Esophagus (tissue), 2 donors: ENCODE results near the gene FPGS. TPM values are rescaled to one million over a fixed set of nuclear protein-coding genes. Genes with fewer than 3 reads are reported as not detected.

Experiments
- H3K27ac ChIP-seq, 2 donors: one replicate each; pipeline ENCODE4 v1.5.1; 2013; ENCODE audit warnings: low read depth in 2 of 2, mild to moderate bottlenecking in 2 of 2, inconsistent platforms in 1 of 2, low read length in 1 of 2, moderate library complexity in 1 of 2
- H3K27me3 ChIP-seq, 2 donors: one replicate each; pipeline ENCODE4 v1.6.1; 2013; ENCODE audit warnings: low read length in 2 of 2, control low read depth in 1 of 2, mild to moderate bottlenecking in 1 of 2; ENCODE audit not compliant: insufficient read depth in 2 of 2, control insufficient read depth in 1 of 2
- H3K36me3 ChIP-seq, 2 donors: one replicate each; pipeline ENCODE4 v1.6.1; 2013; ENCODE audit warnings: low read length in 1 of 2; ENCODE audit not compliant: control insufficient read depth in 2 of 2, insufficient read depth in 2 of 2
- H3K4me1 ChIP-seq, 2 donors: one replicate each; pipeline ENCODE4 v1.6.1; 2013; ENCODE audit warnings: low read length in 1 of 2; ENCODE audit not compliant: control insufficient read depth in 2 of 2, insufficient read depth in 2 of 2
- H3K4me3 ChIP-seq, 2 donors: one replicate each; pipeline ENCODE4 v1.5.1; 2013; ENCODE audit warnings: low read length in 2 of 2, mild to moderate bottlenecking in 2 of 2, low read depth in 1 of 2, moderate library complexity in 1 of 2
- H3K9me3 ChIP-seq, 2 donors: one replicate each; pipeline ENCODE4 v1.6.1; 2013; ENCODE audit warnings: mild to moderate bottlenecking in 2 of 2, low read depth in 1 of 2, low read length in 1 of 2, moderate library complexity in 1 of 2; ENCODE audit not compliant: control insufficient read depth in 2 of 2, insufficient read depth in 1 of 2
- WGBS, 2 donors: extraction: QIAGEN DNeasy Blood & Tissue Kit; methylation state at CpG; one replicate each; pipeline ENCODE4 v1.1.7; 2013; 5-methylcytosine and 5-hydroxymethylcytosine counted together
- polyA plus RNA-seq, 2 donors: library from polyadenylated mRNA; stranded (reverse); fragments of 200-250 nt; gene quantifications; one replicate each; pipeline ENCODE4 v1.2.3, GENCODE V29; 2013
- donor health status: healthy with polysubstance abuse.
- donor health status: Bipolar disorder and iron deficiency.

The FPGS gene
- polyA plus RNA-seq, 2 donors, result 28.7 to 31.5 TPM

- Histone ChIP-seq H3K4me3 (no peak overlapping the region), H3K36me3 (peaks cover 7 to 10% of the 10 kb centered on the region in 2 donors), H3K4me1 (peaks cover 0 to 13% of the 10 kb centered on the region in 2 donors), H3K27ac (peak overlapping the region; percentile 36 to 70), H3K9me3 (no peaks in the 10 kb centered on the region), H3K27me3 (no peaks in the 10 kb centered on the region)
- 62 to 63% methylated on average over 14 of the region's 14 CpGs for WGBS, 2 donors
Measured at GRCh38 chr9:127794001-127794791, 8.5 kb upstream of the FPGS start.

GRCh38 chr9:127796225-127796813, 6.4 kb upstream of the FPGS start:
- Histone ChIP-seq H3K4me1 (peaks cover 0 to 13% of the 10 kb centered on the region in 2 donors), H3K27ac (peak overlapping the region in 1 of 2 donors; percentile 22), H3K4me3 (no peak overlapping the region), H3K9me3 (no peaks in the 10 kb centered on the region), H3K36me3 (no peaks in the 10 kb centered on the region), H3K27me3 (no peaks in the 10 kb centered on the region)
- WGBS, 2 donors, result 43 to 47% methylated on average over 8 of the region's 8 CpGs

- H3K4me1 ChIP-seq, result peaks cover 0 to 13% of the 10 kb centered on the region in 2 donors
- H3K27me3 ChIP-seq, result no peaks in the 10 kb centered on the region
- H3K27ac ChIP-seq, result peak overlapping the region in 1 of 2 donors; percentile 28
- WGBS, 2 donors, result 31 to 41% methylated on average over 11 of the region's 11 CpGs
- no peaks in the 10 kb centered on the region for H3K9me3 ChIP-seq
- H3K36me3 ChIP-seq, result no peaks in the 10 kb centered on the region
- no peak overlapping the region for H3K4me3 ChIP-seq
Measured at GRCh38 chr9:127796852-127797370, 5.8 kb upstream of the FPGS start.

DNA sequence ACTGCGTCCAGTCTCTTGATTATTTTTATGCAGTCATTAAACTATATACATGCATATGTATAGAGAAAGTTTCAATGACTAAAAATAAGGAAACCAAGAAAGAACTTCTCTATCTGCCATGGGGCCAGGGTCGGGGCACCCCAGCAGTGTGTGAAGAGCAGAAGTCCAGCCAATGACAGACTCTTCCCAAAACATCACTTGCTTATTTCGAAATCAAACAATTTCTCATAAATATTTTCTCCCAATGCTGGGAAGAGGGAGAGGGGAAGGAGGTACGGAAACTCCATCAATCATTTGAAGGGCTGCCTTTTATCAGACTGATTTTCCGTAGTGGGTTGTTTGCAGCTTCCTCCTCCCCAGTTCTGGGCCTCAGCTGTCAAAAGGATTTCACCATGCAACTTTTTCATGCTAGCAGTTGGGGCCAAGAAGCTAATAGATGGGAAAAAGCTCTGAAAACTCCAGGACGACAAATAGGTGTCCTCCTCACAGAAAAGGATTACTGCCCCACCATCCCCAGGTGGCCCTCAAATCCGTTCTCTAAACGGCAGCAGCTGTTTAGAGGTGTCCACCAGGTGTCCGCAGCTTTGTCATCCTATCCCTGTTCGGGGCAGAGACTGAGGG, 617 bp upstream of the FPGS start:
- Histone ChIP-seq H3K4me3 (peak overlapping the region; percentile 22 to 83), H3K27ac (peak overlapping the region; percentile 82 to 95)
- WGBS, 2 donors, result 19 to 26% methylated on average over 10 of the region's 10 CpGs

GRCh38 chr9:127803507-127804352, 1.0 kb downstream of the FPGS start:
- Histone ChIP-seq H3K4me1 (peaks cover 7 to 12% of the 10 kb centered on the region in 2 donors), H3K27me3 (no peaks in the 10 kb centered on the region), H3K9me3 (no peaks in the 10 kb centered on the region), H3K4me3 (peak overlapping the region; percentile 75 to 83), H3K36me3 (peaks cover 2 to 22% of the 10 kb centered on the region in 2 donors), H3K27ac (peak overlapping the region; percentile 92 to 97)
- WGBS, 2 donors, result 33 to 39% methylated on average over 17 to 18 of the region's 18 CpGs

More for the DNA sequence above, 617 bp upstream of the FPGS start:
- Histone ChIP-seq H3K36me3 (peaks cover 2 to 8% of the 10 kb centered on the region in 2 donors), H3K9me3 (no peaks in the 10 kb centered on the region), H3K27me3 (no peaks in the 10 kb centered on the region), H3K4me1 (peaks cover 7 to 12% of the 10 kb centered on the region in 2 donors)

DNA sequence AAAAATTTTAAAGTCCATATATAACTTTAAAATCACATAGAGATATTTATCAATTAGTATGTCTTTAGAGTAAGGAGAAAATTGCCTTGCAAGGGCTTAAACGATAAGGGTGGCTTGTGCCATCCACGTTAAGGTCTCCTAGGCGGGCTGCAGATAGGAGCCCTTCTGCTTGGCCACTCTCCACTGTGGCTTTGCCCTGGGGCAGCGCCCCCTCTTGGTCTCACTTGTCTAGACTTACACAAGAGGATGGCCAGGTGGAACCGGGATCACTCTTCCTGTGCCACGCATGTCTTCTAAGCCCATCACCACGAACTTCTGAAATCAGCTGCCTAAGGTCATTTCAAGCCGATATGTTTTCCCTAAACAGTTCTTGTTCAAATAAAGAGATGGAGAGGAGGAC, 2.9 kb downstream of the FPGS start:
- H3K9me3 ChIP-seq, result no peaks in the 10 kb centered on the region
- H3K27ac ChIP-seq, result no peak overlapping the region
- no peaks in the 10 kb centered on the region for H3K27me3 ChIP-seq
- H3K4me3 ChIP-seq, result no peak overlapping the region
- WGBS, 2 donors, result 78 to 80% methylated on average over 8 of the region's 8 CpGs
- H3K4me1 ChIP-seq, result peaks cover 11 to 22% of the 10 kb centered on the region in 2 donors
- peaks cover 2 to 29% of the 10 kb centered on the region in 2 donors for H3K36me3 ChIP-seq

GRCh38 chr9:127806871-127807270, 4.2 kb downstream of the FPGS start:
- Histone ChIP-seq H3K4me3 (no peak overlapping the region), H3K9me3 (no peaks in the 10 kb centered on the region), H3K27me3 (no peaks in the 10 kb centered on the region), H3K36me3 (peaks cover 2 to 29% of the 10 kb centered on the region in 2 donors), H3K27ac (no peak overlapping the region), H3K4me1 (peaks cover 11 to 25% of the 10 kb centered on the region in 2 donors)
- 95% methylated on average over 14 of the region's 14 CpGs for WGBS, 2 donors

DNA sequence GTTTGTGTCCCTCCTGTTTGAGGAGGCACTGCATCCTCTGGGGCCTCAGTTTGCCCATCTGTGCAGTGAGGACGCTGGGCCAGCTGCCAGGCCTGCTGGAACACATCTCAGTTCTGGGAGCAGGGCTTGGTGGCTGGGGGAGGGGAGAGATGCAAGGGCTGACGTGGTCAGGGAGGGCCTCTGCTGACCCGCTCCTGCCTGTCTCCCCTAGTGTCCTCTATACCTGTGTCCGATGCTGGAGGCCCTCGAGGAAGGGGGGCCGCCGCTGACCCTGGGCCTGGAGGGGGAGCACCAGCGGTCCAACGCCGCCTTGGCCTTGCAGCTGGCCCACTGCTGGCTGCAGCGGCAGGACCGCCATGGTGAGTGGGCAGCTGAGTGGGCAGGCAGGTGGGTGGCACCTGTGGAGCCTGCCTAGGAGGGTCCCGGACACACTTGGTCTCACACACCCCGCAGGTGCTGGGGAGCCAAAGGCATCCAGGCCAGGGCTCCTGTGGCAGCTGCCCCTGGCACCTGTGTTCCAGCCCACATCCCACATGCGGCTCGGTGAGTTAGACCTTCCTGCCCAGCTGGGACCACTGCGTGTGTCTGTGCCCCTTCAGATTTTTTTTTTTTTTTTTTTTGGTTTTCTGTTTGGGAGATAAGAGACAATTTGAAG, 5.8 kb downstream of the FPGS start:
- no peaks in the 10 kb centered on the region for H3K27me3 ChIP-seq
- no peak overlapping the region for H3K4me3 ChIP-seq
- no peak overlapping the region for H3K27ac ChIP-seq
- peaks cover 11 to 24% of the 10 kb centered on the region in 2 donors for H3K4me1 ChIP-seq
- H3K36me3 ChIP-seq, result peaks cover 7 to 37% of the 10 kb centered on the region in 2 donors
- H3K9me3 ChIP-seq, result no peaks in the 10 kb centered on the region
- 91% methylated on average over 17 of the region's 17 CpGs for WGBS, 2 donors
